GM10266 (cell line): ENCODE measurements around the gene CNIH1.
"Not testable (repeated sequence)": the region's sequence is repeated elsewhere in the genome, so short reads cannot be mapped to it uniquely, and the experiment has no call there.

Experiments used
- DNase-seq: peaks from one replicate; pipeline ENCODE4 v3.0.0; 2012; ENCODE audit errors: extremely low spot score
- TF ChIP-seq, protein P1 (sequence below): IDR thresholded peaks from 2 replicates; pipeline ENCODE4 v1.5.1; 2012; ENCODE audit warnings: mild to moderate bottlenecking, low read depth; ENCODE audit not compliant: control insufficient read depth, insufficient read depth; ENCODE audit errors: missing control alignments

CNIH1 gene

DNA sequence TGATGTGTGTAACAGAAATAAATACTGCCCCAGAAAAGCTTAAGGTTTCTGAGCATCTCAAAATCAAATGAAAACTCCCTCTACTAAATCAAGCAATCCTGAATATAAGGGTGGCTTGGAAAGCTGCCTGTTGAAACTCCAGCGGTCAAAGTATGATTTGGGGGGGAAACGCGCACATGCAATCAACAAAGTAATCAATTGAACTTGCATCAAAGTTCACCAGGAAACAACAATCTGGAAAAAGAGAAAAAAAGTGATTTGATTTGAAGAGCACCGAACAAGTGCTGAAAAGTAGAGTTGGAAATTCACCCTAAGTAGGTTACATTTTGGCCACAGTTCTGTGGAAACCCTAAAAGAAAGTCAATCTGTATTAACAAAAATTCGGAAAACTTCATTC is 700 bp downstream of the CNIH1 start:
- no peak for DNase-seq
- TF ChIP-seq, protein P1, sequence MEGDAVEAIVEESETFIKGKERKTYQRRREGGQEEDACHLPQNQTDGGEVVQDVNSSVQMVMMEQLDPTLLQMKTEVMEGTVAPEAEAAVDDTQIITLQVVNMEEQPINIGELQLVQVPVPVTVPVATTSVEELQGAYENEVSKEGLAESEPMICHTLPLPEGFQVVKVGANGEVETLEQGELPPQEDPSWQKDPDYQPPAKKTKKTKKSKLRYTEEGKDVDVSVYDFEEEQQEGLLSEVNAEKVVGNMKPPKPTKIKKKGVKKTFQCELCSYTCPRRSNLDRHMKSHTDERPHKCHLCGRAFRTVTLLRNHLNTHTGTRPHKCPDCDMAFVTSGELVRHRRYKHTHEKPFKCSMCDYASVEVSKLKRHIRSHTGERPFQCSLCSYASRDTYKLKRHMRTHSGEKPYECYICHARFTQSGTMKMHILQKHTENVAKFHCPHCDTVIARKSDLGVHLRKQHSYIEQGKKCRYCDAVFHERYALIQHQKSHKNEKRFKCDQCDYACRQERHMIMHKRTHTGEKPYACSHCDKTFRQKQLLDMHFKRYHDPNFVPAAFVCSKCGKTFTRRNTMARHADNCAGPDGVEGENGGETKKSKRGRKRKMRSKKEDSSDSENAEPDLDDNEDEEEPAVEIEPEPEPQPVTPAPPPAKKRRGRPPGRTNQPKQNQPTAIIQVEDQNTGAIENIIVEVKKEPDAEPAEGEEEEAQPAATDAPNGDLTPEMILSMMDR: no peak

DNA sequence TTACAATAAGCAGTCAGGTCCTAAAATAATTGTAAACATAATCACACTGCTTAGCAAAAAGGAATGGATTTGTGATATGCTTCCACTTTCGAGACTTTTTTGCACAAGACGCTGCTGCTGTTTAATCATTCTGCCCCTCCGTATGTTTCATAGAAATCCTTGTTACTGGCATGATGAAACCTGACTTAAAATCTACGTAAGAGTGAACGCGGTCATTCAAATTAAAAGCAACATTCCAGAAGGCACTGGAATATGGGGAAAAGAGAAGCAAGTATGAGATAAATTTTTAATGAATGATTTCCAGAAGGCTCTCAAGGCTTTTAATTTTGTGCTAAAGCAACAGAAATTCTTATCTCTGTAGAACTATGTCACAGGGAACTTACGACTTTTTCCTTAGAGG is 1.1 kb downstream of the CNIH1 start:
- TF ChIP-seq, protein P1: no peak
- no peak for DNase-seq

DNA sequence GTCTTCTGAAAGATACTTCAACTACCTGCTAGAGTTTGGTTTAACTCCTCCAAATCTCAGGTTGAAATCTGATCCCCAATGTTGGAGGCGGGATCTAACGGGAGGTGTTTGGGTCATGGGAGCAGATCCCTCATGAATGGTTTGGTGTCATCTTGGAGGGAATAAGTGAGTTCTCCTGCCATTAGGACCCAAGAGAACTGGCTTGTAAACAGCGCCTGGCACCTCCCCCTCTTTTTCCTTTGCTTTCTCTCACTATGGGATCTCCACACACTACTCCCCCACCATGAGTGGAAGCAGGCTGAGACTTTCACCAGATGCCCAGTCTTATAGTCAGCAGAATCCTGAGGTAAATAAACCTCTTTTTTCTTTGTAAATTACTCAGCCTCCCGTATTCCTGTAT is 2.5 kb downstream of the CNIH1 start:
- no peak for DNase-seq
- TF ChIP-seq, protein P1: no peak

DNA sequence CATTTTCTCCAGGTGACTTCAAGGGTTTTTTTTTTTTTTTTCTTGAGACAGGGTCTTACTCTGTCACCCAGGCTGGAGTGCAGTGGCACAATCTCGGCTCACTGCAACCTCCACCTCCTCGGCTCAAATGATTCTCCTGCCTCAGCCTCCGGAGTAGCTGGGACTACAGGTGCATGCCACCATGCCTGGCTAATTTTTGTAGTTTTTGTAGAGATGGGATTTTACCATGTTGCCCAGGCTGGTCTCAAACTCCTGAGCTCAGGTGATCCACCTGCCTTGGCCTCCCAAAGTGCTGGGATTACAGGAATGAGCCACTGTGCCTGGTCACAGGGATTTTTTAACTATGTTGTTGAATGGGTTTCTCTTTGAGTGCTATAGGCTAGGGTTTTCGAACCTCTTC is 3.2 kb downstream of the CNIH1 start:
- not testable (repeated sequence) for DNase-seq

DNA sequence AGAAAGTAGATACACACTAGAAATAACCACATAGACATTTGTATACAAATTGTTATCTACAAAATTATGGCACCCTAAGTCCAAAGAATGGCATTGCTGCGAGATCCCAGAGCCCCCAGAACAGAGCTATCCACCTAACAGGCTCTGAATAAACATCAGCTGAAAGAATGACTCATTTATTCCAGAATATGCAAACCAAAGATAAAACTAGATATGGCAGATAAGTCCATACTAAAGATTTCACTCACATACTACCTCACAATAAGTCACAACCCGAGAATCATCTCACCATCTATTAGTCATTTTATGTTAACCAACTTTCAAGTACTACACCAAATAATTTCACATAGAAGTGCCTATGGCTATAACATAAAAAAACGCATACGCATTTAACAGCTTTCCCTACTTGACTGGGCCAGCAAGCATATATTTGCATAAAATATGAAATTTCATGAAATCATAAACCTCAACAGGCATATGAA is 5.6 kb downstream of the CNIH1 start:
- DNase-seq: no peak
- TF ChIP-seq, protein P1: no peak

DNA sequence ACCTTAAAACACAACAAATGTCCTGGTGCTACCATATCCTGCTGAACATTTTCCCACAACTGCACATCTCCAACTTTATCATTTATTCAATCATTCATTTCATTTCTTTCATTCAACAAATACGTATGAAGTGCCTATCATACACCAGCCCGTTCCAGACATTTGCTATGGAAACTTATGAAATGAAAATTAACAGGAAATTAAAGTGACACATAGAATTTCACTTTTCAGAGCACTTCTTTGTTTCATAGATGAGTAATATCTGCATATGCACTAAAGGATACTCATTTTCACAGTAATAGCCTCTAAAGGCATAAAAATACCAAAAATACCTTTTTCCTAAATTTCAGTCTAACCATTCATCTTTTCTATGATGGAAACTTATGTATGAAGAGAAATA is 12.6 kb downstream of the CNIH1 start:
- DNase-seq: no peak
- TF ChIP-seq, protein P1: no peak

DNA sequence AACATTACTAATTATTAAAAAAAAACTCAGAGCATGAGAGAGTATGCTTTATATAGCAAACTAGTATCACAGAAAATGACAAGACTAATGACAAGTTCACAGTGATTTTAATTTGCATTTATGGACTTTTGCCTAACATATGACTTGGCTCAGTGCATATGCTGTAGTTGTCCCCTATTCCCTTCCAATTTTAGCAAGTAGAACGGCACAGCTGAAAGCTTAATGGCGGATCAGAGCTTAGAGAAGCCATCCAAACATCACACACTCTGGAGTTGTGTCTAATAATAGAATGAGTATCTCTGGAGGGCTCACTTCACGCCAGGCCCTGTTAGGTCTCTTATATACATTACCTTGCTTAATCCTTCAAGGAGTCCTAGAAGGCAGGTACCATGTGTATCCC is 13.3 kb downstream of the CNIH1 start:
- no peak for DNase-seq
- TF ChIP-seq, protein P1: no peak
